NCI-H226 (cell line): Measurements from ENCODE around the gene ODF4.
A peak's percentile ranks its signal among the peaks of the same experiment; 100 is the strongest.
"Not testable (repeated sequence)": the region's sequence is repeated elsewhere in the genome, so short reads cannot be mapped to it uniquely, and the experiment has no call there.

ENCODE experiments used
- DNase-seq: peaks from one replicate; pipeline ENCODE4 v3.0.0-alpha.2; 2015

Gene ODF4

DNA sequence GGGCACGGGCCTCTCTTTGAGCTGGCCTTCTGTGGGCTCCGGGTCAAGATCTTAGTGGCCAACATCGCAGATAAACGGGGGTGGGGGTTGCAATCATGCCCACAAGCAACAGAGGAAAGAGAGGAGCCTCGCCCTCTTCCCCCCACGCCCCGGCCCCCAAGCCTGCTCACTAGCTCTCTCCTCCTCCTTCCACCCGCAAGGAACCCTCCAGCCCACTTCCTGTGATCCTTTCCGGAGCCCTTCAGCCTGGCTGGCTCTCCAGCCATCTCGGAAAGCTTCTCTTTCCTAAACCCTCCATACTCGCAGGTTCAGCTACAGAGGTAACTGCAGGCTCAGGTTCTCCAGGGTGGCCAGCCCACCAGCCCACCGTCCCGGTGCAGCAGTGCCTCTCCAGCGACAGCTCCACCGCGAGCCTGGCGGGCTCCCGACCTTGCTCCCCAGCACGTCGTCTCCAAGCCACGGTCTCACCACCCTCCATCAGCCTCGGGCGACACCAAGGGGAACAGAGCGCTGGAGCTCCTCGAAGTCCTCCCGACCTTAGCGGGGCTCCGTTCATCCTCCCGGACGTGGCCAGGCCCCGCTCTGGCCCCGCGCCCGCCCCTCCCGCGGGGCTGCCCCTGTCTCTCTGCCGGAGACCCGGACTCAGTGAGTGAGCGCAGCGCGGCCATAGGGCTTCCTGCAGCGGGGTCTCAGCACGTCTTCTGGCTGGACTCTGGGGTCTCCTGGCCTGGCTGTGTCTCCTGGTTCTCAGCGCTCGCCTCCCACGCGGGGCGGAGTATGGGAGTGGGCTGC, 12.9 kb upstream of the ODF4 start:
- no peak for DNase-seq

DNA sequence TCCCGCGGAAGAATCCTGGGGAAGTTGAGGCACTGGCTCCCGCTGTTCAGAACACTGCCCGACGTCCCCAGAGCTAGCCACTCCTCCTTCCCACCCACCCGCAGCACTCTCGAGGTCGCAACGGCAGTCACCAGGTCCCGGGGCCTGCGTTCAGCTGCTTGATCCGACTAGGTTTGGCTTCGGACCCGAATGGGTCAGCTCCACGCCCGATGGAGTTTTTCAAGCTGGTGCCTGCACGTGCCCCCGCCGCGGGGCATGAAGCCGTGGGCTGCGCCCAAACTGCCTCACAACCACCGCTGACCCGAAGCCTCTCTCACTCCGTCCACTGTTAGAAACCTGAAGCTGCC, 12.4 kb upstream of the ODF4 start:
- DNase-seq, result no peak

- DNase-seq, result no peak
These were observed 7.5 kb upstream of the ODF4 start for GRCh38 chr17:8332128-8332527.

DNA sequence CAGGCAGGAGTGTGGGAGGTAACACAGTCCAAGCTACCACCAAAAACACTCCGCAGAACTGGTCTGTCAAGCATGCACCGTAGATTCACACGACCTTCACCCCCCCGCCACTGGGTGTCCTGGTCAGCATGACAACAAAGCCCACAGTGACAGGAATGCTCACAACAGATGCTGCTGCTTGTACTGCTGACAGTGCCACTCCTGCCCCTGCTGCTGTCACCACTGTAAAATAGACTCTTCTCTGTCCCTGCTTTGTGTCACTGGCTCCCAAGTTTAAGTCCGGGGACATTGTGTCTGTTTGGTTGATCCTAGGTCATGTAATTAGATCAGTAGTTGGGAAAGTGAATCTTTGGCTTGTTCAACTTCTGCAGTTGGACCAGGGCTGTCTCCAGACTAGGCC, 7.0 kb upstream of the ODF4 start:
- DNase-seq, result no peak

DNA sequence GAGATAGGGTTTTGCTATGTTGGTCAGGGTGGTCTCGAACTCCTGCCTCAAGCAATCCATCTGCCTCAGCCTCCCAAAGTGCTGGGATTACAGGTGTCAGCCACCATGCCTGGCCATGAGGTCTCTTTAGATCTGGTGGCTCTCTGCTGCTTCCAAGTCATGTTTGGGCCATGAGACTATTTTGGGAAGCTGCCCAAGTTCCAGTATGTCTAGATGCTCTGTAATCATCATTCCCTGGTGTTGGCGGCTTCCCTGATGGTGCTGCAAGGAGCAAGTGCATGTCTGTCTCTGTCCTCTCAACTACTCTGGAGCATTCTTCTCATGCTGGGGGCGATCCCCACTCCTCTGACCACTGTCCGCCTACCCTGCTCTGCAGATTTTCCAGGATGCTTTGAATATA, 6.4 kb upstream of the ODF4 start:
- DNase-seq, result no peak

GRCh38 chr17:8337802-8338752, 1.6 kb upstream of the ODF4 start:
- no peak for DNase-seq

DNA sequence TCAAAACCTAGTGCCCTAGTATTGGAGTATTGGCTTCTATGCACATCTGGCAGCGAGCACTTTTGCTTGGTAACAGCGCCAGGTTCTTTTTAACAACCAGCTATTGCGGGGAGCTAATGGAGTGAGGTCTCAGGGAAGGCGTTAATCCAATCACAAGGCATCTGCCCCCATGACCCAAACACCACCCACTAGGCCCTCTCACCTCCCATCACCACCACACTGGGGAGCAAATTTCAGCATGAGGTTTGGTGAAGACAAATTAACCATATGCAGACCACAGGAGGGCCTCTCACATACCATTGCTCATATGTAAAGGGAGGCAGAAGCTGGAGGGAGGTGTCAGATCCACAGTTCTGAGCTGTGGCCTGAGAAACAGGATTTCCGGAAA, 893 bp upstream of the ODF4 start:
- no peak for DNase-seq

DNA sequence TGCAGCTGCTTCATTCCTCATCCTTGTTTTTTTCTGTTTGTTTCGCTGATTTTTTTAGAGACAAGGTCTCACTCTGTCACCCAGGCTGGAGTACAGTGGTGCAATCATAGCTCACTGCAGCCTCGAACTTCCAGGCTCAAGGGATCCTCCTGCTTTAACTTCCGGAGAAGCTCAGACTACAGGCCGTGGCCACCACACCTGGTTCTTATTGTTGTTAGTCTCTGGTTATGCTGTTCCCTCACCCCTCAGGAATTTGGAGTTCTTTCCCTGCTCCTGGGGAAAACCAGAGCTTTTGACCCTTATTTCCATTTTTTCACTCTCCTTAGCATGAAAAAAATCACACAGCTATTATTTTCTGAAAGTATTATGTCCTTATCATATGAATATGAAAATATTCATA, 1.8 kb downstream of the ODF4 start:
- no peak for DNase-seq

DNA sequence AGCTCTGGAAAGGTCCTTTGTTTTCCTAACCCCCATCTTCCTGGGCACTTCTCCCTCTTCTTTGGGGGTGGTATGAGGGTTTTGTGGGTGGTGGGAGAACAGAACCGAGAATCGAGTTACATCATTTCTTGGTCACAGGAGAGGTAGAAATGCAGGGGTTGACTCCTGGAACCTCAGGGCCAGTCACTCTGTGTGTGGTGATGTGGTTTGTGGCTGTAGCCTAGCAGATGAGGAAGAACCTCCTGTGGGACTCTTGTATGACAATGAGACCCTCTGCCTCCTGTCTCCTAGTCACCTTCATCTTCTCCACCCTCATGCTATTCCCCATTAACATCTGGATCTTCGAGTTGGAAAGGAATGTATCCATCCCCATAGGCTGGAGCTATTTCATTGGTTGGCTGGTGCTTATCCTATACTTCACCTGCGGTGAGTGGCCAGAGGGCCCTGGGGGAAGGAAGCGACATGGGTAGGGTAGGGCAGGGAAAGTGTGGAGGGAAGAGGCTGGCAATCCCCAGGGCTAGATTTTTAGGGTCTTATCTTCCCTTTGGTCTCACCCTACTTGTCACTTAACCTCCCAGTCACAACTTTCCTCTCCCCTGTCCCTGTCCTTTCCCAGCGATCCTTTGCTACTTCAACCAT, 5.5 kb downstream of the ODF4 start:
- DNase-seq, result no peak

DNA sequence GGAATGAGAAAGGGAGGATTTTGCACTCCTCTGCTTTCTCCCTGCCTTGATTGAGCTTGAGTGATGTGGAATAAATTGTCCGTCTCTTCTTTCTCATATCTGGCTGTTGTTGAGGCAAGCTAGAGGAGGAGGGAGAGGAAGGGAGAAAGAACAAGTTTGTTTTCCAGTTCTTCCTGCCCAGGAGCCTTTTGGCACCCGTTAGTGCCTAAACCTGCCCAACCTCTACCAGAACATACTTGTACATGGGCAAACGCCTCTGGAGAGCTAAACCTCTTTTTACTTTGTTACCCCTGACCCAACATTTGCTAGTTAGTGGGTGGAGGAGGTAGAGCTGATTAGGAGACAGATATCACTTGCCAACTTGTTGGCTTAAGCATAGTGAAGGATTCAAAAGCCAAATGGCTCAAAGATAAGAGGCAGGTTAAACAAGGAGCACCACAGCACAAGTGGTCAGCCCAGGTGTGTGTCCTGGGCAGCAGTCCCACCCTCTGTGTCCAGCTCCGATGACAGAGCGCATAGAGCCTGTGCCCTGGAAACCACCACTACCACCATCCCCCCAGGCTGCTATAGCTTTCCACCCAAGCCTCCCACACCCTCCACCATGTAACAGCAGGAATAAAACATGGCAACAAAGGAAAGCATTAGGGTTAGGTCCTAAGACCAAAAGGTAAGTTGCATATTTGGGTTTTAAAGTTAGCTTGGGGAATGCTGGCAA, 6.5 kb downstream of the ODF4 start:
- no peak for DNase-seq

DNA sequence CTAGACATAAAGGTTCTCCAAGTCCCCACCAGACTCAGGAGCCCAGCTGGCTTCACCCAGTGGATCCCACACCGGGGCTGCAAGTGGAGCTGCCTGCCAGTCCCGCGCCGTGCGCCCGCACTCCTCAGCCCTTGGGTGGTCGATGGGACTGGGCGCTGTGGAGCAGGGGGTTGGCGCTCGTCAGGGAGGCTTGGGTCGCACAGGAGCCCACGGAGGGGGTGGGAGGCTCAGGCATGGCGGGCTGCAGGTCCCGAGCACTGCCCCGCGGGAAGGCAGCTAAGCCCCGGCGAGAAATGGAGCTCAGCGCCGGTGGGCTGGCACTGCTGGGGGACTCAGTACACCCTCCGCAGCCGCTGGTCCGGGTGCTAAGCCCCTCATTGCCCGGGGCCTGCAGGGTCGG, 7.4 kb downstream of the ODF4 start:
- not testable (repeated sequence) for DNase-seq

GRCh38 chr17:8350339-8350738, 10.7 kb downstream of the ODF4 start:
- no peak for DNase-seq

- no peak for DNase-seq
These were observed 14.1 kb downstream of the ODF4 start for GRCh38 chr17:8353736-8354135.

GRCh38 chr17:8354236-8354635, 14.6 kb downstream of the ODF4 start:
- DNase-seq, result no peak

- DNase-seq, result no peak
These were observed 18.3 kb downstream of the ODF4 start for GRCh38 chr17:8357910-8358309.

GRCh38 chr17:8359769-8360168, 20.1 kb downstream of the ODF4 start:
- DNase-seq, result no peak

GRCh38 chr17:8360260-8360659, 20.6 kb downstream of the ODF4 start:
- no peak for DNase-seq

- no peak for DNase-seq
These were observed 21.1 kb downstream of the ODF4 start for GRCh38 chr17:8360751-8361150.

DNA sequence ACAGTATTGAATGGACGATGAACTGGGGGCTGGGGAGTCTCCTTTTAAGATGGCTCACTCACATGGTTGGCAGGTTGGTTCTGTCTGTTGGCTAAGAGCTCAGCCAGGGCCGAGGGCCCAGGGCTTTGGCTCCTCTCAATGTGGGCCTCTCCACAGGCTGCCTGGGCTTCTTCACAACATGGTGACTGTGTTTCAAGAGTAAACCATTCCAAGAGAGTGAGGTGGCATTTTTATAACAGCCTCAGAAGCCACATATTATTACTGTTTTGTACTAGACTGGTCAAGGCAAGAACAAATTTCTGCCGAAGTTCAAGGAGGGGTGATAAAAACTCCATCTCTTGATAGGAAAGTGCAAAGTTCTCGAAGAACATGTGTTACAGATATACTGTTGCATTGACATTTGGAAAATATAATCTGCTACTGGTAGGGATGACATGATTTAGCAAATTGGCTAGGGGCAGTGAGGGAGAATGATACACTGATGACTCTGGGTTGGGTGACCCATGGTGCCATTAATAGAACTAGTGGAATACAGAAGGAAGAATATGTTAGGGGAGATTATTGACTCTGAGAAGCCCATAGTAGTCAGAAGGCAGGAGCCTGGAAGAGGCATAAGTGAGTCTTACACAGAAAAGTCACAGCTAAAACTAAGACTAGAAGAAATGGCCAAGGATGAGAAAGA, 23.2 kb downstream of the ODF4 start:
- no peak for DNase-seq

GRCh38 chr17:8365143-8365542, 25.5 kb downstream of the ODF4 start:
- peak; percentile 13 for DNase-seq

GRCh38 chr17:8366231-8366630, 26.6 kb downstream of the ODF4 start:
- DNase-seq, result peak; percentile 49

GRCh38 chr17:8368193-8368592, 28.6 kb downstream of the ODF4 start:
- no peak for DNase-seq

DNA sequence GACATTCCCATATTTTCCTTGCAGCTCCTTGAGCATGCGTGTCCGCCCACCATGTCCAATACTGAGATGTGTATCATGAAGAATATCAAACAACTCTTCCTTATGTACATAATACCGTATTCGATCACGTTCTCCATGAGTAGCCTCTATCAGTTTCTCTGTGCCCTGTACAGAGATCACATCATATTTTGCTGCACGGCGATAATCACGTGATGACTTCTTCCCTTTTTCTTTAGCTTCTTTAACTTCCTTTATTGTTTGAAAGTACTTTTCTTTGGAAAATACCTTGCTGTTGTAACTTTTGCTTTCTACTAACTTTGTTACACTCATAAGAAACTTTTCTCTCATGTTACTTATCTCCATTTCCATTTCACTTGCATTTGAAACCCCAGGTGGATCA, 30.3 kb downstream of the ODF4 start:
- no peak for DNase-seq
